K562 (cell line): ENCODE measurements around the gene SLC25A10. TPM values are rescaled to one million over a fixed set of nuclear protein-coding genes. Genes with fewer than 3 reads are reported as not detected.
A peak's percentile ranks its signal among the peaks of the same experiment; 100 is the strongest.

Experiments
- BRCA1 ChIP-seq, 2 experiments: fragments of 450-650 bp in 1 of 2; sonication (generic) in 1 of 2; formaldehyde crosslinking in 1 of 2; IDR thresholded peaks; 2 replicates each; pipeline versions ENCODE4 v1.5.0 to v1.6.1; 2017 to 2020; ENCODE audit warnings: mild to moderate bottlenecking in 1 of 2, missing genetic modification reagents in 1 of 2
- CBX1 ChIP-seq: sonication (generic); IDR thresholded peaks from 2 replicates; pipeline ENCODE4 v1.6.1; 2016; ENCODE audit warnings: antibody characterized with exemption, low read depth, mild to moderate bottlenecking
- CREB1 ChIP-seq, 2 experiments: sonication (generic) in 1 of 2; formaldehyde crosslinking in 1 of 2; IDR thresholded peaks; 2 replicates each; pipeline versions ENCODE4 v1.6.1 to v1.8.0; 2012 to 2022; ENCODE audit warnings: inconsistent platforms in 1 of 2, mild to moderate bottlenecking in 1 of 2, missing genetic modification reagents in 1 of 2, moderate library complexity in 1 of 2
- CXXC5 ChIP-seq: fragments of 250-450 bp; sonication (Bioruptor Pico); IDR thresholded peaks from 2 replicates; pipeline ENCODE4 v1.8.0; 2022; ENCODE audit warnings: inconsistent platforms, mild to moderate bottlenecking, moderate library complexity
- HOXB6 ChIP-seq: fragments of 250-450 bp; sonication (Bioruptor Pico); IDR thresholded peaks from 2 replicates; pipeline ENCODE4 v1.5.1; 2022; ENCODE audit warnings: mild to moderate bottlenecking, borderline replicate concordance
- KLF13 ChIP-seq: fragments of 450-650 bp; IDR thresholded peaks from 2 replicates; pipeline ENCODE4 v1.6.1; 2016; ENCODE audit warnings: missing genetic modification characterization, low read depth, mild to moderate bottlenecking, missing compliant biosample characterization, moderate library complexity, borderline replicate concordance
- MAZ ChIP-seq, 2 experiments: fragments of 450-650 bp in 1 of 2; sonication (generic) in 1 of 2; formaldehyde crosslinking; IDR thresholded peaks in 1 of 2; conservative IDR thresholded peaks in 1 of 2; 2 replicates each; pipeline versions ENCODE4 v1.4.0 to v1.5.0; 2020; ENCODE audit warnings: mild to moderate bottlenecking in 1 of 2, missing genetic modification reagents in 1 of 2
- MED1 ChIP-seq: sonication (generic); formaldehyde crosslinking; IDR thresholded peaks from 2 replicates; pipeline ENCODE4 v1.8.1; 2023; ENCODE audit warnings: missing genetic modification reagents, borderline replicate concordance
- MEF2D ChIP-seq: conservative IDR thresholded peaks from 2 replicates; pipeline ENCODE4 v1.6.1; 2016; ENCODE audit warnings: low read depth, missing genetic modification characterization, missing compliant biosample characterization
- SIX5 ChIP-seq, 2 experiments: IDR thresholded peaks; 2 replicates each; pipeline ENCODE4 v1.6.1; 2011; ENCODE audit warnings: low read length in 2 of 2, borderline replicate concordance in 1 of 2, low read depth in 1 of 2, mild to moderate bottlenecking in 1 of 2, moderate library complexity in 1 of 2; ENCODE audit not compliant: insufficient read depth in 1 of 2
- SMAD3 ChIP-seq: fragments of 450-650 bp; formaldehyde crosslinking; conservative IDR thresholded peaks from 2 replicates; pipeline ENCODE4 v1.4.0; 2020; ENCODE audit warnings: mild to moderate bottlenecking
- ZBTB11 ChIP-seq, 3 experiments: fragments of 200-800 bp in 1 of 3; fragments of 250-450 bp in 1 of 3; fragments of 450-650 bp in 1 of 3; sonication (Bioruptor Pico) in 1 of 3; sonication (Bioruptor generic) in 1 of 3; formaldehyde crosslinking in 1 of 3; IDR thresholded peaks; 2 replicates each; pipeline versions ENCODE4 v1.6.1 to v1.8.0; 2016 to 2022; ENCODE audit warnings: mild to moderate bottlenecking in 2 of 3, missing genetic modification characterization in 2 of 3, missing compliant biosample characterization in 1 of 3, moderate library complexity in 1 of 3
- ZNF263 ChIP-seq: sonication (generic); formaldehyde crosslinking; IDR thresholded peaks from 2 replicates; pipeline ENCODE4 v1.8.0; 2022; ENCODE audit warnings: mild to moderate bottlenecking, missing genetic modification reagents, borderline replicate concordance
- polyA plus RNA-seq, 8 experiments: library from polyadenylated mRNA; depleted of rRNA in 4 of 8; stranded (reverse) in 5 of 8; unstranded in 3 of 8; fragments of >200 nt; fragmentation: Nextera tagmentation in 2 of 8; fragmentation: Illumina TruSeq in 1 of 8; extraction: Ambion mirVana in 2 of 8; extraction: Trizol in 1 of 8; gene quantifications; 2 replicates each; pipeline versions ENCODE4 v1.2.1 to v1.2.3, GENCODE V29; 2011 to 2014; ENCODE audit warnings: inconsistent platforms in 1 of 8, missing spikeins in 1 of 8
- total RNA-seq, 7 experiments: library from RNA; depleted of rRNA in 6 of 7; stranded (reverse); fragments of >200 nt in 6 of 7; fragmentation: Illumina TruSeq in 2 of 7; extraction: Trizol in 2 of 7; gene quantifications; 2 replicates each; pipeline versions ENCODE4 v1.2.1 to v1.2.3, GENCODE V29; 2011 to 2021; ENCODE audit warnings: low replicate concordance in 1 of 7
- TF ChIP-seq, protein P1 (sequence below): fragments of 250-450 bp; sonication (Bioruptor Pico); IDR thresholded peaks from 2 replicates; pipeline ENCODE4 v1.8.0; 2022; ENCODE audit warnings: inconsistent platforms
- TF ChIP-seq, protein P2 (sequence below): fragments of 450-650 bp; IDR thresholded peaks from 2 replicates; pipeline ENCODE4 v1.7.1; 2018; ENCODE audit warnings: mild to moderate bottlenecking, low read depth; ENCODE audit not compliant: partially characterized antibody

Gene SLC25A10
- total and polyA plus RNA-seq, 9 of the 15 experiments (the other 6 are each of a cell fraction or from before 2014, with no cell fraction given) = 0.10 to 85.6 (median 34.3) TPM

- TF ChIP-seq ZBTB11 (CRISPR knock-in tag; IDR thresholded peaks at IDR 0.05) (peak in 1 of 3 experiments; percentile 90; a peak in 3 of 6 replicates), CXXC5 (CRISPR knock-in tag) (peak; percentile 71), MAZ (CRISPR knock-in tag; conservative IDR thresholded peaks at IDR 0.05 in 1 of 2, IDR thresholded peaks at IDR 0.05 in 1 of 2) (peak; percentile 56 to 73; a peak in 3 of 4 replicates), SIX5 (IDR thresholded peaks at IDR 0.05; ENCODE audit: borderline replicate concordance in 1 of 2, insufficient read depth in 1 of 2, low read depth in 1 of 2, low read length in 2 of 2) (peak; percentile 20 to 27; a peak in 1 of 4 replicates), MEF2D (tag) (no peak), KLF13 (no peak), MED1 (CRISPR knock-in tag) (no peak), HOXB6 (no peak), CREB1 (IDR thresholded peaks at IDR 0.05) (peak; percentile 45; the same call in 1 of the 2 replicates), CREB1 (CRISPR knock-in tag; IDR thresholded peaks at IDR 0.05) (0 out of 2 replicates have a peak, but pooled peaks have one; percentile 51), CBX1 (peak; percentile 68; the same call in 1 of the 2 replicates), BRCA1 (IDR thresholded peaks at IDR 0.05) (no peak), BRCA1 (CRISPR knock-in tag; IDR thresholded peaks at IDR 0.05) (no peak), ZNF263 (CRISPR knock-in tag) (peak; percentile 37; the same call in 1 of the 2 replicates), SMAD3 (CRISPR knock-in tag) (no peak)
- TF ChIP-seq, protein P1, sequence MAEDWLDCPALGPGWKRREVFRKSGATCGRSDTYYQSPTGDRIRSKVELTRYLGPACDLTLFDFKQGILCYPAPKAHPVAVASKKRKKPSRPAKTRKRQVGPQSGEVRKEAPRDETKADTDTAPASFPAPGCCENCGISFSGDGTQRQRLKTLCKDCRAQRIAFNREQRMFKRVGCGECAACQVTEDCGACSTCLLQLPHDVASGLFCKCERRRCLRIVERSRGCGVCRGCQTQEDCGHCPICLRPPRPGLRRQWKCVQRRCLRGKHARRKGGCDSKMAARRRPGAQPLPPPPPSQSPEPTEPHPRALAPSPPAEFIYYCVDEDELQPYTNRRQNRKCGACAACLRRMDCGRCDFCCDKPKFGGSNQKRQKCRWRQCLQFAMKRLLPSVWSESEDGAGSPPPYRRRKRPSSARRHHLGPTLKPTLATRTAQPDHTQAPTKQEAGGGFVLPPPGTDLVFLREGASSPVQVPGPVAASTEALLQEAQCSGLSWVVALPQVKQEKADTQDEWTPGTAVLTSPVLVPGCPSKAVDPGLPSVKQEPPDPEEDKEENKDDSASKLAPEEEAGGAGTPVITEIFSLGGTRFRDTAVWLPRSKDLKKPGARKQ (CRISPR knock-in tag) = no peak
- TF ChIP-seq, protein P2, sequence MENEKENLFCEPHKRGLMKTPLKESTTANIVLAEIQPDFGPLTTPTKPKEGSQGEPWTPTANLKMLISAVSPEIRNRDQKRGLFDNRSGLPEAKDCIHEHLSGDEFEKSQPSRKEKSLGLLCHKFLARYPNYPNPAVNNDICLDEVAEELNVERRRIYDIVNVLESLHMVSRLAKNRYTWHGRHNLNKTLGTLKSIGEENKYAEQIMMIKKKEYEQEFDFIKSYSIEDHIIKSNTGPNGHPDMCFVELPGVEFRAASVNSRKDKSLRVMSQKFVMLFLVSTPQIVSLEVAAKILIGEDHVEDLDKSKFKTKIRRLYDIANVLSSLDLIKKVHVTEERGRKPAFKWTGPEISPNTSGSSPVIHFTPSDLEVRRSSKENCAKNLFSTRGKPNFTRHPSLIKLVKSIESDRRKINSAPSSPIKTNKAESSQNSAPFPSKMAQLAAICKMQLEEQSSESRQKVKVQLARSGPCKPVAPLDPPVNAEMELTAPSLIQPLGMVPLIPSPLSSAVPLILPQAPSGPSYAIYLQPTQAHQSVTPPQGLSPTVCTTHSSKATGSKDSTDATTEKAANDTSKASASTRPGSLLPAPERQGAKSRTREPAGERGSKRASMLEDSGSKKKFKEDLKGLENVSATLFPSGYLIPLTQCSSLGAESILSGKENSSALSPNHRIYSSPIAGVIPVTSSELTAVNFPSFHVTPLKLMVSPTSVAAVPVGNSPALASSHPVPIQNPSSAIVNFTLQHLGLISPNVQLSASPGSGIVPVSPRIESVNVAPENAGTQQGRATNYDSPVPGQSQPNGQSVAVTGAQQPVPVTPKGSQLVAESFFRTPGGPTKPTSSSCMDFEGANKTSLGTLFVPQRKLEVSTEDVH = peak; percentile 99
Observed at GRCh38 chr17:81666342-81667191, 45.5 kb upstream of the SLC25A10 start, which contains the start of the genes CCDC137 and OXLD1 (continued).
